Upper lobe of right lung (tissue), 1 donor: ENCODE measurements around the gene PSMD9. TPM values are rescaled to one million over a fixed set of nuclear protein-coding genes. Genes with fewer than 3 reads are reported as not detected.

Source experiments
- ATAC-seq: fragments of 200-7000 bp; cut with Tn5 transposase; one replicate; pipeline ENCODE4 v1.9.1; 2020; ENCODE audit warnings: mild to moderate bottlenecking, moderate library complexity
- DNase-seq: peaks from one replicate; pipeline ENCODE4 v3.0.0-alpha.2; 2020
- H3K27ac ChIP-seq: fragments of 200-600 bp; one replicate; pipeline ENCODE4 v1.8.0; 2022
- H3K27me3 ChIP-seq: fragments of 200-600 bp; one replicate; pipeline ENCODE4 v1.8.0; 2022; ENCODE audit warnings: mild to moderate bottlenecking
- H3K36me3 ChIP-seq: fragments of 200-600 bp; one replicate; pipeline ENCODE4 v1.8.0; 2022
- H3K4me1 ChIP-seq: fragments of 200-600 bp; one replicate; pipeline ENCODE4 v1.8.0; 2022
- H3K4me3 ChIP-seq: fragments of 200-600 bp; one replicate; pipeline ENCODE4 v1.8.0; 2022; ENCODE audit warnings: mild to moderate bottlenecking
- H3K9me3 ChIP-seq: fragments of 200-600 bp; one replicate; pipeline ENCODE4 v1.8.0; 2022
- CTCF ChIP-seq: fragments of 200-600 bp; IDR thresholded peaks from one replicate; pipeline ENCODE4 v1.8.0; 2022; ENCODE audit warnings: antibody characterized with exemption
- intact Hi-C: fragments of 100-400 bp; cut with DNase I; formaldehyde crosslinking; loops from one replicate; pipeline ENCODE4 v1.11.0; 2022
- total RNA-seq: library from RNA; stranded (reverse); fragmentation: NEBNext Ultra II Directional; extraction: Animal tissue kit (Norgen Biotek cat#: 25700); gene quantifications from one replicate; pipeline ENCODE4 v1.2.1, GENCODE V29; 2021
- donor health status: DM: no; HTN: yes; CAD: no; lungs with severe emphysema.

The PSMD9 gene
- total RNA-seq, 1 donor from 2014 or later, result 43.4 TPM

GRCh38 chr12:121893961-121894460 is 5.4 kb downstream of the PSMD9 start:
- H3K27ac ChIP-seq, result no peak overlapping the region
- TF ChIP-seq CTCF, result no peak

GRCh38 chr12:121894633-121895032 is 6.0 kb downstream of the PSMD9 start:
- no peak overlapping the region for H3K27ac ChIP-seq
- H3K4me1 ChIP-seq, result peaks cover 11% of the 10 kb centered on the region

More at GRCh38 chr12:121893961-121894460, 5.4 kb downstream of the PSMD9 start:
- DNase-seq (no peak), ATAC-seq (peak; percentile 48)
- H3K4me3 ChIP-seq, result no peak overlapping the region
- peaks cover 48% of the 10 kb centered on the region for H3K36me3 ChIP-seq
- H3K9me3 ChIP-seq, result no peaks in the 10 kb centered on the region
- H3K27me3 ChIP-seq, result no peaks in the 10 kb centered on the region
- intact Hi-C loops, result no loop called here
- peaks cover 14% of the 10 kb centered on the region for H3K4me1 ChIP-seq

GRCh38 chr12:121898287-121898686 is 9.7 kb downstream of the PSMD9 start:
- Histone ChIP-seq H3K27ac (no peak overlapping the region), H3K4me3 (no peak overlapping the region), H3K9me3 (no peaks in the 10 kb centered on the region), H3K27me3 (no peaks in the 10 kb centered on the region), H3K36me3 (peaks cover 91% of the 10 kb centered on the region), H3K4me1 (no peaks in the 10 kb centered on the region)
- intact Hi-C loops, result no loop called here
- TF ChIP-seq CTCF, result no peak
- ATAC-seq, result no peak
- DNase-seq, result no peak

More at GRCh38 chr12:121894633-121895032, 6.0 kb downstream of the PSMD9 start:
- Histone ChIP-seq H3K4me3 (no peak overlapping the region), H3K9me3 (no peaks in the 10 kb centered on the region), H3K27me3 (no peaks in the 10 kb centered on the region), H3K36me3 (peaks cover 54% of the 10 kb centered on the region)
- intact Hi-C loops, result no loop called here
- DNase-seq (no peak), ATAC-seq (no peak)
- TF ChIP-seq CTCF, result no peak

GRCh38 chr12:121899590-121899989 is 11.0 kb downstream of the PSMD9 start:
- no peak for ATAC-seq
- no peaks in the 10 kb centered on the region for H3K27me3 ChIP-seq
- no peak for DNase-seq
- no peaks in the 10 kb centered on the region for H3K9me3 ChIP-seq
- intact Hi-C loops, result no loop called here
- no peak overlapping the region for H3K27ac ChIP-seq
- no peak for TF ChIP-seq CTCF
- no peaks in the 10 kb centered on the region for H3K4me1 ChIP-seq
- peaks cover 98% of the 10 kb centered on the region for H3K36me3 ChIP-seq
- H3K4me3 ChIP-seq, result no peak overlapping the region

GRCh38 chr12:121903202-121903601 is 14.6 kb downstream of the PSMD9 start:
- Histone ChIP-seq H3K36me3 (peaks cover 98% of the 10 kb centered on the region), H3K4me3 (no peak overlapping the region), H3K27ac (no peak overlapping the region), H3K27me3 (no peaks in the 10 kb centered on the region), H3K4me1 (no peaks in the 10 kb centered on the region), H3K9me3 (no peaks in the 10 kb centered on the region)
- no peak for DNase-seq
- peak; percentile 29 for ATAC-seq
- TF ChIP-seq CTCF, result no peak
- intact Hi-C loops, result no loop called here

GRCh38 chr12:121905746-121906145 is 17.2 kb downstream of the PSMD9 start:
- H3K27me3 ChIP-seq, result no peaks in the 10 kb centered on the region
- no peak for ATAC-seq
- no peaks in the 10 kb centered on the region for H3K9me3 ChIP-seq
- DNase-seq, result no peak
- H3K36me3 ChIP-seq, result peaks cover 96% of the 10 kb centered on the region
- no peak overlapping the region for H3K4me3 ChIP-seq
- no peaks in the 10 kb centered on the region for H3K4me1 ChIP-seq
- intact Hi-C loops, result no loop called here
- no peak overlapping the region for H3K27ac ChIP-seq
- no peak for TF ChIP-seq CTCF
